ACHN (cell line): ENCODE measurements around the gene AIRE.
"Not testable (repeated sequence)": the region's sequence is repeated elsewhere in the genome, so short reads cannot be mapped to it uniquely, and the experiment has no call there.

Source experiments
- DNase-seq: peaks from one replicate; pipeline ENCODE4 v3.0.0-alpha.2; 2015
- in situ Hi-C: cut with HindIII; loops from 2 replicates; pipeline ENCODE4 v1.10.0; 2017; ENCODE audit warnings: low sequenced_read_pairs, low pct_ligation_motif_present, low pct_unique_long_range_greater_than_20kb

The AIRE gene

GRCh38 chr21:44299458-44300261 lies 14.0 kb downstream of the AIRE start, which contains the start of gene PFKL:
TSS of gene PFKL (plus strand) at chr21:44300053. CDS start at chr21:44300106, 53 bp downstream.
- in situ Hi-C loops, result no loop called here
- peak; percentile 49 for DNase-seq

DNA sequence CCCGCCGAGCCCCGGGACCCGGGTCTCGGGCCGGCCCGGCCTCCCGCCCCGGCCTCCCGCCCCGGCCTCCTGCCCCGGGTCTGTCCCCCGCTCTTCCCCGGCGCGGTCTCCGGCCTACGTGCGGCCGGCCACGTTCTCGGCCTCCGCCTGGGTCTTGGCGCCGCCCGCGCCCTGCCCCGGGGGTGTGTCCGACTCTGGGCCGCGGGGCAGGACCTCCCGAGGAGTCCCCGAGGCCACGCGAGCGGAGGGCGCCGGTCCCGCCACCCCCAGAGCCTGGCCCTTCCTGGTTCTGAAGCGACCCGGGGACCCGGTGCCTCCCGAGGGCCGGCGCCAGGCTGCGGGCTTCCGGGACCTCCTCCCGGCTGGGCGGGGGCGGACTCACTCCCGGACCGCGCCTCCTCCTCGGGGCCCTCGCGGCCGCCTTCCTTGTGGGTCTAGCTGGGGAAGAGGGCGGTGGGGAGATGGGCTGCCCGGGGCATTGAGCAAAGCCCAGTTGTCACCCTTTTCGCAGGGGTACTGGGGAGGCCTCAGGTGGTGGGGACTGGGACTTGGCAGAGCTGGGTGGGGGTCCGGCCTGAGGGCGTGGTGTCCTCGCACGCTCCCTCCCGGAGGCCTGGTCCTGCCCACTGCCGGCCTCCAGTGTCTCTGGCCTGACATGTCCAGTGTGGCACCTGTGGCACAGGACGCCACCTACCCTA lies 14.7 kb downstream of the AIRE start:
- in situ Hi-C loops, result no loop called here
- peak; percentile 47 for DNase-seq

- no peak for DNase-seq
- in situ Hi-C loops, result no loop called here
These were observed 15.5 kb downstream of the AIRE start for GRCh38 chr21:44301141-44301540.

GRCh38 chr21:44301961-44302406 lies 16.3 kb downstream of the AIRE start:
- DNase-seq, result peak; percentile 13
- in situ Hi-C loops, result no loop called here

DNA sequence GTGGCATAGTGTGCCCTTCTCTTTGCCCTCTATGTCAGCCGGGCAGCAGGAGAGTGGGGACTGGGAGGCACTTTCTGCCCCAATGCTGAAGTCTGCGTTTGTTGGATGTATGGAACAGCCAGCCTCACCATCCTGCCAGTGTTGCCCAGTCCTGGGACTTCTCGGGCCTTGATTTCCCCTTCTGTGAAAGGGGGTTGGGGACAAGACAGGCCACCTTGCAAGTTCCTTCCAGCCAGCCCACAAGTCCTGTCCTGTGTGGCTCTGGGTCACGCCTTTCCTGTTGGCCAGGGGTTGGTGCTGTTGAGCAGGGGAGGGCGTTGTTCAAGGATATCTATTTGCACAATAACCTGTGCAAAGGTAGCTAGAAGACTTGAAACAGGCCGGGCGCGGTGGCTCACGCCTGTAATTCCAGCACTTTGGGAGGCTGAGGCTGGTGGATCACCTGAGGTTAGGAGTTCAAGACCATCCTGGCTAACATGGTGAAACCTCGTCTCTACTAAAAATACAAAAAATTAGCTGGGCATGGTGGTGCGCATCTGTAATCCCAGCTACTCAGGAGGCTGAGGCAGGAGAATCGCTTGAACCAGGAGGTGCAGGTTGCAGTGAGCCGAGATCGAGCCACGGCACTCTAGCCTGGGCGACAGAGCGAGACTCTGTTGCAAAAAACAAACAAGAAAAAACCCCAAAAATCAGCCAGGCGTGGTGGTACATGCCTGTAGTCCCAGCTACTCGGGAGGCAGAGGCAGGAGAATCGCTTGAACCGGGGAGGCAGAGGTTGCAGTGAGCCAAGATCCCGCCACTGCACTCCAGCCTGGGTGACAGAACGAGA lies 17.1 kb downstream of the AIRE start:
- in situ Hi-C loops, DNase-seq: not testable (repeated sequence)

DNA sequence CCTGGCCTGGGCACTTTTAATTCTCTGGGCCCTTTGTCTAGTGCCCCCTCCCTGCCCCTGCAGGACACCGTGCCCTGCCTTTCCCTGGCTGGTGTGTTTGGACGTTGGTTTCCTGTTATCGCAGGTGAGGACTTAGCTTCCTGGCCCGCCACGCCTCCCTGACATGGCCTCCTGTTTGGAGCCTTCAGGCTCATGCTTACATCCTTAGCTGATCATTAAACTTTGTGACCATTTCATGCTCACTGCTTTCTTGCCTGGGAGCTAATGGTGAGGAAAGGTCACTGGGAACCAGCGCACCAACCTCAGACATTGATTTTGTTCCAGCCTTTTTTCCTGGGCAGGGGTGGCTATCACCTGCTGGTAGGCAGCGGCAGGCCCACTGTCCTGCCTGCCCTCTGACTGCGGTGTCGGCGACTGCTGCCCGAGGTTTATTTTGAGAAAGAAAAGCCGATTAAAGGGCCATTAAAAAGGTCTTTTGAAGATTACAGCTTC lies 17.9 kb downstream of the AIRE start:
- in situ Hi-C loops, result no loop called here
- peak; percentile 71 for DNase-seq

DNA sequence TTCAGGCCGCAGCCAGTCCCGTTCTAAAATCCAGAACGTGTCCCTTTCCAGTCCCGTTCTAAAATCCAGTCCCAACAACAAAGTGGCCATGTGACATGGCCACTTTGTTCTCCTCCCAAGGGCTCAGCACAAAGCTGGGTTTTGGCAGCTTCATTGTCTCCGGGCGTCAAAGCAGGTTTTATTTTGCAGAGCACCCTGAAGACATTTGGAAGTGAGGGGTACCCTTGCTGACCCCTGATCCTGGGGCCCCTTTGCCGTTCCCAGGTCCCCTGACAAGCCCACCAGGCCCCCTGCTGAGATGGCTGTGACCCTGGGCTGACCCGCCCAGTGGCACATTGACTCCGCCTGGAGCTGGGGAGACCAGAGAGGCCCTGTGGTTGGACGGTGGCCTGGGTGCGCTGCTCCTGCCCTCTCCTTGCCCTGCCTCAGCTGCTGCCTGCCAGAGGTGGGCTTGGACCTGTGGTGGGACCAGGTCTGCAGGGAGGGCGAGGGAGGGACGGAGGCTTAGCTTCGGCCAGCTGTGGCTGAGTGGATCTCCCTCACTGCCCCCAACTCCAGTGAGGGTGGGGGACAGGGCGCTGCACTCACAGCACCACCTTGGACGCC lies 18.4 kb downstream of the AIRE start:
- DNase-seq, result no peak
- in situ Hi-C loops, result no loop called here

DNA sequence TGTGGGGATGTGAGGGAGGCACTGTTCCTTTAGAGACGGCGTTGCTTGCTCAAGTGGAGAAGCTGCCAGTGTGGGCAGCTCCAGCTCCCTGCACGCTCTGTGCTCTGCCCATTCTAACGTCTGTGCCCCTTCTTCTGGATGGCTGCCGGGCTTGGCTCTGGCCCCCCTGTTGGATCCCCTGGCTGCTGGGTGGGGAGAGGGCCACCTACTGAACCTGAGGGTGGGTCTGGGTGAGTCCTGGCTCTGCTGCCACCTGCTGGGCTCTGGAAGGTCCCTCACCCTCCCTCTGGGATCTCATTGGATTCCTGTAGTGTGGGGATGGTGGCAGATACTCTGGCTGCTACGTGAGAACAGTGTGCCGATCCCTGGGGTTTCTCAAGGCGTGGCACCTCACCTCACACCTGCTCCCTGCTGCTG lies 19.2 kb downstream of the AIRE start:
- DNase-seq, result peak; percentile 48
- in situ Hi-C loops, result no loop called here

- DNase-seq, result no peak
- in situ Hi-C loops, result no loop called here
These were observed 20.0 kb downstream of the AIRE start for GRCh38 chr21:44305691-44306090.

DNA sequence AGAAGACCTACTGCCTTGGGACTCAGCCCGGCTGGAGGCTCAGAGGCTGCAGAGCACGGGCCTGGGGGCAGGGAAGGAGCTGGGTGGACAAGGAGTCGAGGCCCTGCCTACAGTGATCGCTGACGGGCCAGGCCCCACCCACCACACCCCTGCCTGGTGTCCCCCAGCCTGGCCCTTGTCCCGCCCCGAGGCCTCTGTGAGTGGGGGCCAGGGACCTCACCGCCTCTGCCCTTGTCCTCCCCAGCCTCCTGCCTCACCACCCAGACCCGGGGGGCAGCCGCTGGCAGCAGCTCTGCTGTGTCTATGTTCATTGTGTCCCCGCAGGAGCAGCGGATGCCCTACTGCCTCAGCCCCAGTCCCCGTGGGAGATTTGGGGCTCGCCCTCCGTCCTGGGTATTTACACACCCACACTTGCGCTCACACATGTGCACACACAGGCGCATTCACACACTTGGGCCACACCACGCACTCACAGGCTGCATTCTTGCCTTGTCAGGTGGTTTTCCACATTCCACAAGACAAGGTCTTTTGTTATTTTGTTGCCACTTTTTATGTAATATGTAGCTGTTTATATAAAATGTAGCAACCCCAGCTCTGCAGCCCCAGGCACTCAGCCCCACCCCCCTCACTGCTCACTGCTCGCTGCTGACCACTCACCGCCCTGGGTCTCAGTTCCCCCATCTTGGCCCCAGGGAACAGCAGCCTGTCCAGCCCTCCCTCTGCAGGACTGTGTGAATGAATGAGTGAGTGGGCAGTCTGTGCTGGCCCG lies 21.4 kb downstream of the AIRE start:
- no peak for DNase-seq
- in situ Hi-C loops, result no loop called here

DNA sequence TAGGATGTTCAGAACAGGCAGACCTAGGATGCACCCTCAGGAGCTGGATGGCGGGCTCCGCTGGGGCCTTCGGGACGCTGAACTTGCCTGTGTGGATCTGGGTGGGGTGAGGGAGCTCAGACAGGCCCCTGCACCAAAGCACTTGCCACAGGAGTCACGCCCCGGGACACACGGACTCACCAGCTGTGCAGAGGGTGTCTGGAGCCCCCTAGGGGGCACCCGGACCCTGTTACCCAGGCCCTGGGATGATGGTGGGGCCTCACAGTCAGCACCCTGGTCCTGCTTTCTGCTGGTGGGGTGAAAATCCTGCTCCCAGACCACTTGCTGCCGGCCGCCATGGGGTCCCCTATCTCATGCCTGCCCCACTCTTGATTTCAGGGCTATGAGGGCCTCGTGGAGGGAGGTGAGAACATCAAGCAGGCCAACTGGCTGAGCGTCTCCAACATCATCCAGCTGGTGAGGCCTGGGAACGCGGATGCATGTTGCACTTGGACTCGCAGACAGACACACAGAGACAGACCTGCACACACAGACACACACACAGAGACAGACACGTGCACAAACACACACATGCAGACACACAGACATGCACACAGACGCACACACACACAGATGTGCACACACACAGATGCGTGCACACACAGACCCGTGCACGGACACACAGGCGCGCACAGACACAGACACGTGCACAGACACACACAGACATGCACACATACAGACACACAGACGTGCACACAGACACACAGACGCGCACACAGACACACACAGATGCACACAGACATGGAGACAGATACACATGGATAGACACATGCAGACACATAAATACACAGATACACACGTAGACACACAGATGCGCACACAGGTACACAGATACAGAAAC lies 25.2 kb downstream of the AIRE start:
- in situ Hi-C loops, result no loop called here
- no peak for DNase-seq

DNA sequence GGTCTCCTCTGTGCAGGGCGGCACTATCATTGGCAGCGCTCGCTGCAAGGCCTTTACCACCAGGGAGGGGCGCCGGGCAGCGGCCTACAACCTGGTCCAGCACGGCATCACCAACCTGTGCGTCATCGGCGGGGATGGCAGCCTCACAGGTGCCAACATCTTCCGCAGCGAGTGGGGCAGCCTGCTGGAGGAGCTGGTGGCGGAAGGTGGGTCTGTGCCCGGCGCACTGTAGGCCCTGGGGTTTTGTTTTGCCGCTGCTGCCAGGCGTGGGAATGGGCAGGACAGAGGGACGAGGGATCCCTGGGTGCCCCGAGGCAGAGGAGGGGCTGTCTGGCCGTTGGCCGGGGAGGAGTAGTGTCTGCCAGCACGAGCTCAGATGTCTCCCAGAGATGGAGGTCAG lies 26.4 kb downstream of the AIRE start:
- in situ Hi-C loops, result no loop called here
- no peak for DNase-seq

- in situ Hi-C loops, result no loop called here
- DNase-seq, result no peak
These were observed 27.0 kb downstream of the AIRE start for GRCh38 chr21:44312716-44313115.

- in situ Hi-C loops, result no loop called here
- DNase-seq, result no peak
These were observed 27.8 kb downstream of the AIRE start for GRCh38 chr21:44313451-44313850.

- in situ Hi-C loops, result no loop called here
- no peak for DNase-seq
These were observed 28.5 kb downstream of the AIRE start for GRCh38 chr21:44314128-44314527.

GRCh38 chr21:44314561-44314960 lies 28.9 kb downstream of the AIRE start:
- in situ Hi-C loops, result no loop called here
- no peak for DNase-seq

DNA sequence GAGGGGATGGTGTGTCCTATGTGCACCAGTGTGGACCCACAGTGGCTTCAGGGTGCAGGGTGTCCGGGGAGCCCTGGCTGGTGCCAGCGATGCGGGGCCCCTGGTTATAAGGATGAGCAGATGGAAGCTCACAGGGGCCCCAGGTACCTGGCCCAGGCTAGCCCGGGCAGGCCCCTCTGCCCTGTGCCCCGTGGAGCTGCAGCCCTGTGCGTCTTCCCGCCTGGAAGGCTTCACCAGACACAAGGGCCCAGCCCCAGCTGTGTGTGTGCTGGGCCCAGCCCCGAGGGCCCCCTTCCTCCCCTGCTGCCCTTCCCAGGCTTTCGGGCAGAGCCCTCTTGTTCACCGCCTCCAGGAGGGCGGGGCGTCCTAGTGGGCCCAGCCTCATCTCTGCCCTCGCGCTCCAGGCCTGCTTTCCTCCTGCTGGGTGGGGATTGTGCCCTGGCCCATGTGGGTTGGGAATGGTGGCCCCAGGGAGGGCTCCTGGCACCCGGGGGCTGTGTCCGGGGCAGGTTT lies 30.1 kb downstream of the AIRE start:
- DNase-seq, result no peak
- in situ Hi-C loops, result no loop called here
